Measurements from ENCODE around the gene MAGI1. TPM values are rescaled to one million over a fixed set of nuclear protein-coding genes. Genes with fewer than 3 reads are reported as not detected.

Gene MAGI1
- total RNA-seq, 1 donor from 2014 or later = 47.1 TPM

DNA sequence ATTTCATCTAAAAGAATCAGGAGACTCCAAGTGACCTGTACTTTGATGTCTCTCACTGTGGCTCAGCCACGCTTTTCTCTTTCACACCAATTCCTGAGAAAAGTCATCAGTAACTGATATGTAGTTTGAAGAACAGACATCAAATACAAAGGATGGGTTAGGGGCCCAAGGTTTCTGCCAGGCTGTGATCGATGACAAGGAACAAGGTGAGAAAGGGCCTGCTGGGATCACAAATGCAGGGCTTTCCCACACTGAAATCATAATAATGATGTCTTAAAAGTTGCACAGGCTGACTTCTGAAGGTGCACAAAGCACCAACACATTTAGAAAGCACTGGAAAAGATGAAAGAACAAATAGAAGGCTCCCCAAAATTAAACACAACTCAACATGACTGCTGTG lies 396.9 kb downstream of the MAGI1 start:
- no peaks in the 10 kb centered on the region for H3K9me3 ChIP-seq
- no peak overlapping the region for H3K4me3 ChIP-seq
- intact Hi-C loops (cut with DNase I) = no loop called here
- no peaks in the 10 kb centered on the region for H3K27me3 ChIP-seq
- H3K27ac ChIP-seq = no peak overlapping the region
- TF ChIP-seq, protein P1, sequence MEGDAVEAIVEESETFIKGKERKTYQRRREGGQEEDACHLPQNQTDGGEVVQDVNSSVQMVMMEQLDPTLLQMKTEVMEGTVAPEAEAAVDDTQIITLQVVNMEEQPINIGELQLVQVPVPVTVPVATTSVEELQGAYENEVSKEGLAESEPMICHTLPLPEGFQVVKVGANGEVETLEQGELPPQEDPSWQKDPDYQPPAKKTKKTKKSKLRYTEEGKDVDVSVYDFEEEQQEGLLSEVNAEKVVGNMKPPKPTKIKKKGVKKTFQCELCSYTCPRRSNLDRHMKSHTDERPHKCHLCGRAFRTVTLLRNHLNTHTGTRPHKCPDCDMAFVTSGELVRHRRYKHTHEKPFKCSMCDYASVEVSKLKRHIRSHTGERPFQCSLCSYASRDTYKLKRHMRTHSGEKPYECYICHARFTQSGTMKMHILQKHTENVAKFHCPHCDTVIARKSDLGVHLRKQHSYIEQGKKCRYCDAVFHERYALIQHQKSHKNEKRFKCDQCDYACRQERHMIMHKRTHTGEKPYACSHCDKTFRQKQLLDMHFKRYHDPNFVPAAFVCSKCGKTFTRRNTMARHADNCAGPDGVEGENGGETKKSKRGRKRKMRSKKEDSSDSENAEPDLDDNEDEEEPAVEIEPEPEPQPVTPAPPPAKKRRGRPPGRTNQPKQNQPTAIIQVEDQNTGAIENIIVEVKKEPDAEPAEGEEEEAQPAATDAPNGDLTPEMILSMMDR (IDR thresholded peaks at IDR 0.05) = no peak
- TF ChIP-seq POLR2AphosphoS5 (IDR thresholded peaks at IDR 0.05; ENCODE audit: insufficient read depth in 1 of 2, low read depth in 1 of 2) = no peak
- TF ChIP-seq POLR2A (IDR thresholded peaks at IDR 0.05) = no peak
- H3K36me3 ChIP-seq = no peaks in the 10 kb centered on the region
- DNase-seq (ENCODE audit: extremely low spot score in 2 of 2) = no peak
- H3K4me1 ChIP-seq = peaks cover 5% of the 10 kb centered on the region

DNA sequence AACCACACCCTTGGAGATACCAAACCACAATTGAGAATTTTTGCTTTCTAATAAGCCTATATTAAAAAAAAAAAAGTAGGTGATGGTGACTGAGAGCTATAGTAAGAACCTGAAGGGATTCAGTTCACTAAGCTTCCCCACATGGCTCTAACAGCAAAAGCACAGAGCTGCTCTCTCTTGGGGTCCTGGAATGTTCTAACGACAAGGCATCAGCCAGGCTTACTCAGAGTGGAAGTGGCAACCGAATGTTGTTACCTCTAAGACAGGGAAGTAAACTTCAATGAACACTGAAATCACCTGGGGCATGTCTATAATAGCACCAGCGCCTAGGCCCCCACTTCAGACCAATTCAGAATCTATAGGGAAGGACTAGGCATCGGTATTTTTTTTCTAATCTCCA lies 397.7 kb downstream of the MAGI1 start:
- TF ChIP-seq, protein P1 (IDR thresholded peaks at IDR 0.05) = no peak
- TF ChIP-seq POLR2AphosphoS5 (IDR thresholded peaks at IDR 0.05; ENCODE audit: insufficient read depth in 1 of 2, low read depth in 1 of 2) = no peak
- TF ChIP-seq POLR2A (IDR thresholded peaks at IDR 0.05) = no peak
- H3K4me3 ChIP-seq = no peak overlapping the region
- H3K36me3 ChIP-seq = no peaks in the 10 kb centered on the region
- peaks cover 5% of the 10 kb centered on the region for H3K4me1 ChIP-seq
- no peak for DNase-seq (ENCODE audit: extremely low spot score in 2 of 2)
- intact Hi-C loops (cut with DNase I) = no loop called here
- no peaks in the 10 kb centered on the region for H3K9me3 ChIP-seq
- no peak overlapping the region for H3K27ac ChIP-seq
- no peaks in the 10 kb centered on the region for H3K27me3 ChIP-seq

DNA sequence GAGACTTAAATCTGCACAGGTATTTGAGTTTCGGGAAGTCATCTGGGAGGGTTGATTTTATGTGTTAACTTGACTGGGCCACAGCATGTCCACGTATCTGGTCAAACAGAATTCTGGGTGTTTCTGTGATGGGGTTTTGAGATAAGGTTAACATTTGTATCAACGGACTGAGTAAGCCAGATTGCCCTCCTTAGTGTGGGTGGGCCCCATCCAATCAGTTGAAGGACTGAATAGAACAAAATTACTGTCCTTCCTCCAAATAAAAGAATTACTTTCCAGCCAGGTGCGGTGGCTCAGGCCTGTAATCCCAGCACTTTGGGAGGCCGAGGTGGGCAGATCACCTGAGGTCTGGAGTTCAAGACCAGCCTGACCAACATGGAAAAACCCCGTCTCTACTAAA lies 399.3 kb downstream of the MAGI1 start:
- no peaks in the 10 kb centered on the region for H3K36me3 ChIP-seq
- DNase-seq (ENCODE audit: extremely low spot score in 2 of 2) = no peak
- no peaks in the 10 kb centered on the region for H3K27me3 ChIP-seq
- peaks cover 5% of the 10 kb centered on the region for H3K4me1 ChIP-seq
- intact Hi-C loops (cut with DNase I) = no loop called here
- no peaks in the 10 kb centered on the region for H3K9me3 ChIP-seq
- no peak overlapping the region for H3K27ac ChIP-seq
- no peak overlapping the region for H3K4me3 ChIP-seq
- TF ChIP-seq POLR2AphosphoS5 (IDR thresholded peaks at IDR 0.05; ENCODE audit: insufficient read depth in 1 of 2, low read depth in 1 of 2) (no peak), POLR2A (IDR thresholded peaks at IDR 0.05) (no peak)
- TF ChIP-seq, protein P1 (IDR thresholded peaks at IDR 0.05) = no peak

DNA sequence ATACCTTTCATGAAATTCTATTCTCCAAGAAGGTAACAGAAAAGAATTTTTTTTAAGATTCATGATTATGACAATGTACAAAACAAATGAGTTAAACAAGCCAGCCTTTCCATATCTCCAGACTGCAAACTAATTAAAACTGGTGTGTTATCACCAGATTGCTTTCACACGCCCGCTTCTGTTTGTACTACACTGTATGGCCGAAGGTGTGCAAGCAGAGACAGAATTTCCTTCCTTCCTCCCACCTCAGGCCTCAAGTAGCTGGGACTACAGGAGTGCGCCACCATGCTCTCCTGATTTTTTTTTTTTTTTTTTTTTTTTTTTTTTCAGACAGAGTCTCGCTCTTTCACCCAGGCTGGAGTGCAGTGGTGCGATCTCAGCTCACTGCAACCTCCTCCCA lies 400.4 kb downstream of the MAGI1 start:
- no peaks in the 10 kb centered on the region for H3K9me3 ChIP-seq
- no peaks in the 10 kb centered on the region for H3K27me3 ChIP-seq
- no peak overlapping the region for H3K4me3 ChIP-seq
- no peaks in the 10 kb centered on the region for H3K36me3 ChIP-seq
- H3K4me1 ChIP-seq = peaks cover 5% of the 10 kb centered on the region
- intact Hi-C loops (cut with DNase I) = no loop called here
- H3K27ac ChIP-seq = no peak overlapping the region
- TF ChIP-seq, protein P1 (IDR thresholded peaks at IDR 0.05) = no peak
- TF ChIP-seq POLR2A (IDR thresholded peaks at IDR 0.05) (no peak), POLR2AphosphoS5 (IDR thresholded peaks at IDR 0.05; ENCODE audit: insufficient read depth in 1 of 2, low read depth in 1 of 2) (no peak)
- no peak for DNase-seq (ENCODE audit: extremely low spot score in 2 of 2)

DNA sequence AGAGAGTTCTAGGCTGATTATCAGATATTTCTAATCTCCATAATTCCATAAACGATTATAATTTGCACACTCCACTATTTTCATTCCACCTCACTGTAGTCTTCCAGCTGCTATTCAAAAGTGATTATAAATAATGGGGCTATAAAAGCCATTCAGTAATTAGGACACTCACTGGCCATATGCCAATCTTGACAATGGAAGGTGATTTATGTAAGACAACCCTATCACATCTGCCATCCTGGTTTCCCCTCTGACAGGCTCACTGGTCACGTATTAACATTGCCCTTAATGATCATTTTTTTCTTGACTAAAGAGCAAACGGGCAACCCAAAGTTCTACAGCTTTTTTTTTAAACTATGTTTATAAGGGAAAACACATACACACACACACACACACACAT lies 402.4 kb downstream of the MAGI1 start:
- H3K9me3 ChIP-seq = no peaks in the 10 kb centered on the region
- H3K27me3 ChIP-seq = no peaks in the 10 kb centered on the region
- H3K27ac ChIP-seq = no peak overlapping the region
- no peak for TF ChIP-seq POLR2AphosphoS5 (IDR thresholded peaks at IDR 0.05; ENCODE audit: insufficient read depth in 1 of 2, low read depth in 1 of 2)
- TF ChIP-seq POLR2A (IDR thresholded peaks at IDR 0.05) = no peak
- TF ChIP-seq, protein P1 (IDR thresholded peaks at IDR 0.05) = no peak
- H3K4me1 ChIP-seq = peaks cover 2% of the 10 kb centered on the region
- DNase-seq (ENCODE audit: extremely low spot score in 2 of 2) = no peak
- no peak overlapping the region for H3K4me3 ChIP-seq
- no peaks in the 10 kb centered on the region for H3K36me3 ChIP-seq
- intact Hi-C loops (cut with DNase I) = no loop called here

Data from vagina (tissue), 2 donors.